ENCODE measurements around the gene PRKAR1B.

GRCh38 chr7:586494-586893 is 140.6 kb downstream of the PRKAR1B start:
- TF ChIP-seq, protein P1, sequence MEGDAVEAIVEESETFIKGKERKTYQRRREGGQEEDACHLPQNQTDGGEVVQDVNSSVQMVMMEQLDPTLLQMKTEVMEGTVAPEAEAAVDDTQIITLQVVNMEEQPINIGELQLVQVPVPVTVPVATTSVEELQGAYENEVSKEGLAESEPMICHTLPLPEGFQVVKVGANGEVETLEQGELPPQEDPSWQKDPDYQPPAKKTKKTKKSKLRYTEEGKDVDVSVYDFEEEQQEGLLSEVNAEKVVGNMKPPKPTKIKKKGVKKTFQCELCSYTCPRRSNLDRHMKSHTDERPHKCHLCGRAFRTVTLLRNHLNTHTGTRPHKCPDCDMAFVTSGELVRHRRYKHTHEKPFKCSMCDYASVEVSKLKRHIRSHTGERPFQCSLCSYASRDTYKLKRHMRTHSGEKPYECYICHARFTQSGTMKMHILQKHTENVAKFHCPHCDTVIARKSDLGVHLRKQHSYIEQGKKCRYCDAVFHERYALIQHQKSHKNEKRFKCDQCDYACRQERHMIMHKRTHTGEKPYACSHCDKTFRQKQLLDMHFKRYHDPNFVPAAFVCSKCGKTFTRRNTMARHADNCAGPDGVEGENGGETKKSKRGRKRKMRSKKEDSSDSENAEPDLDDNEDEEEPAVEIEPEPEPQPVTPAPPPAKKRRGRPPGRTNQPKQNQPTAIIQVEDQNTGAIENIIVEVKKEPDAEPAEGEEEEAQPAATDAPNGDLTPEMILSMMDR (conservative IDR thresholded peaks at IDR 0.05; ENCODE audit: low read depth, low read length): no peak
- TF ChIP-seq EZH2 (IDR thresholded peaks at IDR 0.05; ENCODE audit: borderline replicate concordance, low read depth, low read length, poor library complexity, severe bottlenecking): no peak

Data from A673 (cell line).